ENCODE results near the gene ANKRD30A.
"Not testable (repeated sequence)": the region's sequence is repeated elsewhere in the genome, so short reads cannot be mapped to it uniquely, and the experiment has no call there.

The ANKRD30A gene

GRCh38 chr10:37263304-37263703 is 137.9 kb downstream of the ANKRD30A start:
- DNase-seq: no peak

- no peak for DNase-seq
These were observed 142.9 kb downstream of the ANKRD30A start for GRCh38 chr10:37268266-37268665.

GRCh38 chr10:37269554-37270256 is 144.3 kb downstream of the ANKRD30A start:
- no peak for DNase-seq

GRCh38 chr10:37275216-37275777 is 149.9 kb downstream of the ANKRD30A start:
- DNase-seq: no peak

- no peak for DNase-seq
These were observed 159.7 kb downstream of the ANKRD30A start for GRCh38 chr10:37285063-37285462.

GRCh38 chr10:37289833-37290464 is 164.6 kb downstream of the ANKRD30A start:
- DNase-seq: no peak

- DNase-seq: no peak
These were observed 175.9 kb downstream of the ANKRD30A start for GRCh38 chr10:37301271-37301670.

- DNase-seq: no peak
These were observed 178.6 kb downstream of the ANKRD30A start for GRCh38 chr10:37304036-37304435.

- no peak for DNase-seq
These were observed 189.0 kb downstream of the ANKRD30A start for GRCh38 chr10:37314350-37314749.

- DNase-seq: no peak
These were observed 189.5 kb downstream of the ANKRD30A start for GRCh38 chr10:37314862-37315261.

GRCh38 chr10:37344413-37344812 is 219.0 kb downstream of the ANKRD30A start:
- no peak for DNase-seq

GRCh38 chr10:37379991-37380390 is 254.6 kb downstream of the ANKRD30A start:
- no peak for DNase-seq

GRCh38 chr10:37381271-37381670 is 255.9 kb downstream of the ANKRD30A start:
- no peak for DNase-seq

- no peak for DNase-seq
These were observed 259.5 kb downstream of the ANKRD30A start for GRCh38 chr10:37384923-37385322.

GRCh38 chr10:37390926-37391325 is 265.5 kb downstream of the ANKRD30A start:
- DNase-seq: no peak

GRCh38 chr10:37400774-37401173 is 275.4 kb downstream of the ANKRD30A start:
- not testable (repeated sequence) for DNase-seq

GRCh38 chr10:37401225-37401624 is 275.8 kb downstream of the ANKRD30A start:
- DNase-seq: no peak

- no peak for DNase-seq
These were observed 278.4 kb downstream of the ANKRD30A start for GRCh38 chr10:37403776-37404175.

All from right forelimb (tissue), 1 donor.